H1 (cell line): ENCODE measurements around the gene TRIM67. TPM values are rescaled to one million over a fixed set of nuclear protein-coding genes. Genes with fewer than 3 reads are reported as not detected.

ENCODE experiments used
- CTCF ChIA-PET: fragments of 300-600 bp; sonication (Branson Sonifier 250); formaldehyde crosslinking; loops from one replicate; lab custom pipeline; 2021; ENCODE audit not compliant: partially characterized antibody; lab: Charles Lee
- POLR2A ChIA-PET: fragments of 300-600 bp; sonication (Branson Sonifier 250); formaldehyde crosslinking; loops from one replicate; lab custom pipeline; 2021; ENCODE audit warnings: inconsistent platforms; ENCODE audit not compliant: partially characterized antibody; lab: Charles Lee
- DNase-seq, 2 experiments: peaks; one replicate each; pipeline versions ENCODE4 v3.0.0 to v3.0.0-alpha.2; 2010 to 2022; ENCODE audit warnings: low spot score in 2 of 2, low read depth in 1 of 2, mixed read lengths in 1 of 2
- FAIRE-seq: peaks from 2 replicates; lab custom pipeline; 2011; peaks lifted over from hg19 to GRCh38; lab: Jason Lieb, UNC
- H2AFZ ChIP-seq: 2 replicates; pipeline ENCODE4 v1.8.1; 2012; ENCODE audit warnings: low read length, inconsistent platforms
- H2AK5ac ChIP-seq: 2 replicates; pipeline ENCODE4 v1.6.1; 2013; ENCODE audit warnings: low read depth, low read length
- H2BK120ac ChIP-seq: replicated peaks from 2 replicates; pipeline ENCODE3; 2013; ENCODE audit warnings: low read depth, low read length, inconsistent platforms
- H2BK12ac ChIP-seq: 2 replicates; pipeline ENCODE4 v1.6.1; 2013; ENCODE audit warnings: low read depth, low read length
- H2BK15ac ChIP-seq: 2 replicates; pipeline ENCODE4 v1.6.1; 2013; ENCODE audit warnings: low read length
- H2BK20ac ChIP-seq: 2 replicates; pipeline ENCODE4 v1.6.1; 2013; ENCODE audit warnings: low read length
- H2BK5ac ChIP-seq: 2 replicates; pipeline ENCODE4 v1.6.1; 2013; ENCODE audit warnings: low read depth, low read length
- H3K14ac ChIP-seq: 2 replicates; pipeline ENCODE4 v1.6.1; 2013; ENCODE audit warnings: inconsistent platforms; ENCODE audit not compliant: insufficient read length
- H3K18ac ChIP-seq: 2 replicates; pipeline ENCODE4 v1.6.1; 2013; ENCODE audit warnings: low read length; ENCODE audit errors: extremely low read depth
- H3K23ac ChIP-seq: 2 replicates; pipeline ENCODE4 v1.6.1; 2013; ENCODE audit warnings: inconsistent platforms; ENCODE audit not compliant: insufficient read length
- H3K23me2 ChIP-seq: 2 replicates; pipeline ENCODE4 v1.6.1; 2013; ENCODE audit warnings: low read depth, low read length
- H3K27ac ChIP-seq: 2 replicates; pipeline ENCODE4 v1.6.1; 2011; ENCODE audit warnings: low read depth, low read length, inconsistent platforms
- H3K27me3 ChIP-seq, 4 experiments: replicated peaks in 1 of 4; 1 replicate in 1 of 4; 2 replicates in 3 of 4; pipeline versions ENCODE4 v1.6.1 to v1.8.1; 2011 to 2013; ENCODE audit warnings: low read length in 3 of 4, mild to moderate bottlenecking in 3 of 4, inconsistent platforms in 2 of 4, mixed read lengths in 2 of 4, moderate library complexity in 1 of 4; ENCODE audit not compliant: control insufficient read depth in 3 of 4, insufficient read depth in 3 of 4; ENCODE audit errors: extremely low read depth in 1 of 4
- H3K36me3 ChIP-seq, 4 experiments: 2 replicates each; pipeline versions ENCODE4 v1.6.1 to v1.8.1; 2011 to 2013; ENCODE audit warnings: mild to moderate bottlenecking in 4 of 4, low read length in 3 of 4, moderate library complexity in 2 of 4, control low read depth in 1 of 4, inconsistent platforms in 1 of 4; ENCODE audit not compliant: insufficient read depth in 4 of 4, control insufficient read depth in 2 of 4
- H3K4ac ChIP-seq: replicated peaks from 2 replicates; pipeline ENCODE3; 2013; ENCODE audit warnings: low read length, low read depth, mixed read lengths, inconsistent platforms; ENCODE audit not compliant: insufficient read length
- H3K4me1 ChIP-seq, 4 experiments: replicated peaks in 1 of 4; 1 replicate in 1 of 4; 2 replicates in 3 of 4; pipeline versions ENCODE4 v1.6.1 to v1.8.1; 2011 to 2013; ENCODE audit warnings: low read length in 3 of 4, inconsistent platforms in 2 of 4, mixed read lengths in 1 of 4; ENCODE audit not compliant: insufficient read depth in 4 of 4, control insufficient read depth in 3 of 4
- H3K4me2 ChIP-seq, 2 experiments: 2 replicates each; pipeline versions ENCODE4 v1.6.1 to v1.8.1; 2011 to 2013; ENCODE audit warnings: low read depth in 2 of 2, low read length in 2 of 2, control low read depth in 1 of 2, inconsistent platforms in 1 of 2, mild to moderate bottlenecking in 1 of 2; ENCODE audit not compliant: insufficient read depth in 1 of 2
- H3K4me3 ChIP-seq, 4 experiments: fragments of 200-600, 300-600 bp in 1 of 4; sonication (generic), shearing (Covaris generic), sonication (Bioruptor Twin) in 1 of 4; 2 replicates each; pipeline versions ENCODE4 v1.5.1 to v1.8.1; 2011 to 2016; ENCODE audit warnings: low read length in 4 of 4, low read depth in 3 of 4, control low read depth in 2 of 4, inconsistent platforms in 2 of 4, mild to moderate bottlenecking in 2 of 4, mixed read lengths in 1 of 4, moderate library complexity in 1 of 4; ENCODE audit not compliant: insufficient read depth in 2 of 4; ENCODE audit errors: extremely low read depth in 1 of 4
- H3K56ac ChIP-seq: replicated peaks from 2 replicates; pipeline ENCODE3; 2013; ENCODE audit warnings: low read depth, mild to moderate bottlenecking, mixed read lengths, low read length, inconsistent platforms; ENCODE audit not compliant: insufficient read length
- H3K79me1 ChIP-seq: 2 replicates; pipeline ENCODE4 v1.6.1; 2013; ENCODE audit warnings: low read depth, low read length, control low read depth
- H3K79me2 ChIP-seq, 2 experiments: 2 replicates each; pipeline versions ENCODE4 v1.6.1 to v1.8.1; 2012 to 2013; ENCODE audit warnings: low read length in 2 of 2, mild to moderate bottlenecking in 2 of 2, inconsistent platforms in 1 of 2; ENCODE audit not compliant: insufficient read depth in 2 of 2, control insufficient read depth in 1 of 2
- H3K9ac ChIP-seq, 4 experiments: replicated peaks in 1 of 4; 1 replicate in 1 of 4; 2 replicates in 3 of 4; pipeline versions ENCODE4 v1.6.1 to v1.8.1; 2011 to 2013; ENCODE audit warnings: low read depth in 3 of 4, low read length in 3 of 4, control low read depth in 2 of 4, mild to moderate bottlenecking in 2 of 4, moderate library complexity in 2 of 4, inconsistent platforms in 1 of 4; ENCODE audit errors: extremely low read depth in 1 of 4
- H3K9me3 ChIP-seq, 2 experiments: 2 replicates each; pipeline versions ENCODE4 v1.6.1 to v1.8.1; 2012 to 2013; ENCODE audit warnings: mild to moderate bottlenecking in 2 of 2, moderate library complexity in 2 of 2, control low read depth in 1 of 2, inconsistent platforms in 1 of 2, low read depth in 1 of 2, low read length in 1 of 2, mixed read lengths in 1 of 2; ENCODE audit not compliant: insufficient read depth in 2 of 2
- H4K20me1 ChIP-seq, 2 experiments: replicated peaks in 1 of 2; 2 replicates each; pipeline versions ENCODE3 to v1.8.1; 2011 to 2013; ENCODE audit warnings: inconsistent platforms in 2 of 2, low read length in 2 of 2, mild to moderate bottlenecking in 1 of 2; ENCODE audit not compliant: insufficient read depth in 2 of 2, control insufficient read depth in 1 of 2
- H4K5ac ChIP-seq: 2 replicates; pipeline ENCODE4 v1.6.1; 2013; ENCODE audit warnings: low read length, low read depth, mixed read lengths, inconsistent platforms; ENCODE audit not compliant: insufficient read length
- H4K8ac ChIP-seq: 2 replicates; pipeline ENCODE4 v1.8.0; 2013; ENCODE audit warnings: mild to moderate bottlenecking, moderate library complexity, low read length, inconsistent platforms; ENCODE audit not compliant: insufficient read depth; ENCODE audit errors: extremely low read depth
- H4K91ac ChIP-seq: replicated peaks from 2 replicates; pipeline ENCODE3; 2013; ENCODE audit warnings: low read length, mixed read lengths, inconsistent platforms; ENCODE audit not compliant: insufficient read length
- MAFK ChIP-seq: IDR thresholded peaks from 2 replicates; pipeline ENCODE4 v1.6.1; 2012; ENCODE audit warnings: low read depth, mild to moderate bottlenecking, improper control_type of control experiment, low read length
- POU5F1 ChIP-seq: IDR thresholded peaks from 2 replicates; pipeline ENCODE4 v1.6.1; 2011; ENCODE audit warnings: low read depth, mild to moderate bottlenecking, low read length, moderate library complexity
- WGBS, 2 experiments: shearing (Covaris generic) in 1 of 2; methylation state at CpG; one replicate each; pipeline versions ENCODE4 v1.1.6 to v1.1.7; 2013 to 2015; ENCODE audit warnings: low lambda C conversion rate in 2 of 2, mixed read lengths in 2 of 2, inconsistent platforms in 1 of 2, low coverage in 1 of 2, missing lambda C conversion rate in 1 of 2; ENCODE audit not compliant: insufficient replicate concordance in 2 of 2, insufficient coverage in 1 of 2, insufficient read length in 1 of 2; ENCODE audit errors: extremely low coverage in 1 of 2, missing lambda C conversion rate in 1 of 2; 5-methylcytosine and 5-hydroxymethylcytosine counted together
- polyA plus RNA-seq, 7 experiments: library from polyadenylated mRNA; depleted of rRNA in 3 of 7; stranded (reverse) in 5 of 7; unstranded in 2 of 7; fragments of >200 nt in 5 of 7; fragments of 200-250 nt in 2 of 7; gene quantifications; 1 replicate in 5 of 7; 2 replicates in 1 of 7; 4 replicates in 1 of 7; pipeline versions ENCODE4 v1.2.1 to v1.2.3, GENCODE V29; 2011 to 2013; ENCODE audit warnings: missing spikeins in 2 of 7, mixed read lengths in 2 of 7
- total RNA-seq: library from RNA; stranded (reverse); fragmentation: NEBNext Ultra II Directional; extraction: Animal tissue kit (Norgen Biotek cat#: 25700); gene quantifications from 2 replicates; pipeline ENCODE4 v1.2.1, GENCODE V29; 2021

Gene TRIM67
- total and polyA plus RNA-seq, 2 of the 8 experiments (the other 6 are each of a cell fraction or from before 2014, with no cell fraction given), result under 0.01 TPM; not detected in 1

- H3K14ac ChIP-seq, result no peak overlapping the region
- no peak overlapping the region for H3K4ac ChIP-seq
- ChIA-PET POLR2A (no interaction called here), CTCF (interaction anchor here (0.7 to 4.0 kb wide), 29 partner anchors 10 to 428 kb away, joined by 3 to 24 read pairs (median 4); partner anchors contain the start of gene TRIM67)
- no peak overlapping the region for H3K23ac ChIP-seq
- no peaks in the 10 kb centered on the region for H3K23me2 ChIP-seq
- H4K8ac ChIP-seq, result no peak overlapping the region
- no peak overlapping the region for H3K9ac ChIP-seq
- H4K5ac ChIP-seq, result no peak overlapping the region
- H3K27ac ChIP-seq, result no peak overlapping the region
- peaks cover 23 to 33% (median 30%) of the 10 kb centered on the region in 4 experiments for H3K27me3 ChIP-seq
- DNase-seq (no peak), FAIRE-seq (no peak)
- H3K36me3 ChIP-seq, result no peaks in the 10 kb centered on the region
- H2BK12ac ChIP-seq, result no peak overlapping the region
- H3K4me2 ChIP-seq, result no peak overlapping the region
- no peaks in the 10 kb centered on the region for H3K9me3 ChIP-seq
- H3K79me2 ChIP-seq, result no peaks in the 10 kb centered on the region
- peaks cover 0 to 2% (median 0%) of the 10 kb centered on the region in 4 experiments; a peak in 3 of 7 replicates for H3K4me1 ChIP-seq
- peaks cover 0 to 11% of the 10 kb centered on the region in 2 experiments for H4K20me1 ChIP-seq
- no peak overlapping the region for H2BK5ac ChIP-seq
- H3K79me1 ChIP-seq, result no peaks in the 10 kb centered on the region
- H3K4me3 ChIP-seq, result no peak overlapping the region
- no peak overlapping the region for H4K91ac ChIP-seq
- no peak overlapping the region for H3K18ac ChIP-seq
- no peak overlapping the region for H2BK120ac ChIP-seq
- no peak overlapping the region for H3K56ac ChIP-seq
- TF ChIP-seq MAFK (no peak), POU5F1 (no peak)
- H2BK15ac ChIP-seq, result no peak overlapping the region
- no peak overlapping the region for H2BK20ac ChIP-seq
- WGBS, 2 experiments, result 80% methylated on average over 6 of the region's 6 CpGs; no CpG with 5 or more reads in 1 of the 2 experiments
- H2AFZ ChIP-seq, result no peak overlapping the region
- H2AK5ac ChIP-seq, result no peak overlapping the region
Observed at GRCh38 chr1:231210126-231210525, 48.3 kb downstream of the TRIM67 start.
